ENCODE measurements around the gene PLA2G12A.

Gene PLA2G12A

GRCh38 chr4:109729718-109730618, at the start of gene PLA2G12A:
Gene PLA2G12A, minus strand, starts transcription at chr4:109730070. Its CDS starts 261 bp downstream, at chr4:109729809.
- DNase-seq: peak; percentile 84

GRCh38 chr4:109764789-109765402, 35.0 kb upstream of the PLA2G12A start:
- no peak for DNase-seq

GRCh38 chr4:109764376-109764775, 34.5 kb upstream of the PLA2G12A start:
- DNase-seq: no peak

GRCh38 chr4:109760682-109761081, 30.8 kb upstream of the PLA2G12A start:
- DNase-seq: no peak

- DNase-seq: no peak
Measured at GRCh38 chr4:109755656-109756055, 25.8 kb upstream of the PLA2G12A start.

- no peak for DNase-seq
Measured at GRCh38 chr4:109754093-109754857, 24.4 kb upstream of the PLA2G12A start.

GRCh38 chr4:109752525-109752924, 22.7 kb upstream of the PLA2G12A start:
- DNase-seq: no peak

GRCh38 chr4:109751852-109752251, 22.0 kb upstream of the PLA2G12A start:
- no peak for DNase-seq

- DNase-seq: no peak
Measured at GRCh38 chr4:109750652-109751244, 20.9 kb upstream of the PLA2G12A start.

- DNase-seq: no peak
Measured at GRCh38 chr4:109749388-109750082, 19.7 kb upstream of the PLA2G12A start.

- no peak for DNase-seq
Measured at GRCh38 chr4:109748114-109748513, 18.2 kb upstream of the PLA2G12A start.

- no peak for DNase-seq
Measured at GRCh38 chr4:109746728-109747127, 16.9 kb upstream of the PLA2G12A start.

GRCh38 chr4:109745830-109746229, 16.0 kb upstream of the PLA2G12A start:
- no peak for DNase-seq

- DNase-seq: no peak
Measured at GRCh38 chr4:109739547-109739946, 9.7 kb upstream of the PLA2G12A start.

- DNase-seq: no peak
Measured at GRCh38 chr4:109738104-109738872, 8.4 kb upstream of the PLA2G12A start.

GRCh38 chr4:109735566-109736365, 5.9 kb upstream of the PLA2G12A start:
- DNase-seq: no peak

- DNase-seq: no peak
Measured at GRCh38 chr4:109733728-109734127, 3.9 kb upstream of the PLA2G12A start.

GRCh38 chr4:109730619-109731545, 1.0 kb upstream of the PLA2G12A start:
- DNase-seq: no peak

GRCh38 chr4:109729117-109729717, 653 bp downstream of the PLA2G12A start:
- DNase-seq: no peak

Measured in CD4-positive, alpha-beta T cell treated with Interleukin-12 subunit alpha and Interleukin-12 subunit beta, for 1 hour (primary cell).